NB4 (cell line): Measurements from ENCODE around the gene SRP9.

Experiments
- CTCF ChIP-seq: IDR thresholded peaks from one replicate; pipeline ENCODE4 v1.5.1; 2012; ENCODE audit warnings: low read depth, low read length
- MAX ChIP-seq: IDR thresholded peaks from 2 replicates; pipeline ENCODE4 v1.6.1; 2011; ENCODE audit warnings: low read depth, low read length

GRCh38 chr1:225812488-225813213 lies 35.0 kb downstream of the SRP9 start:
- TF ChIP-seq CTCF (no peak), MAX (no peak)
